NCI-H526 treated with DMSO at 0.1 percent for 48 hours (cell line): ENCODE results near the gene EPSTI1.
"Not testable (repeated sequence)": the region's sequence is repeated elsewhere in the genome, so short reads cannot be mapped to it uniquely, and the experiment has no call there.

Experiments used
- DNase-seq: peaks from one replicate; lab custom pipeline; 2025; lab: John Stamatoyannopoulos, UW

Gene EPSTI1

DNA sequence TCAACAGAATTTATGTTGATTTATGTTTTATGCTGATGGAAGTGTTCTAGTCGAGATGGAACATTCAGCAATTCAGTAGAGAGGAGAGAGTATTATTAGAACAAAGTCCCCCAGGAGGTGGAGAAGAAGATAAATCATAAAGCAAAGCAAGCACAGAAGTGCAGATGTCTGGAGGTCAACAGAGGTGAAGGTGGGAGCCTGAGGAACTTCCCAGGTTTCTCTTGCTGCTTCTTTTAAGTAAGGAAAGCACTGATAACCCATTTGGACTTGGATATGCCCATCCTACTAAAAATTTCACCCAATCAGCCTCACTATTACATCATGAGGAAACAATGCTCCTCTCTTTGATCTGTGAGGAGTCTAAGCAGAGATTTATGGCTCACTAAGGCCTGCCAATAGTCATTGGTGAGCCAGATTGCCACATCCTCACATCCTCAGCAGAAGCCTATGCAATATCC is 98.8 kb downstream of the EPSTI1 start:
- DNase-seq, result no peak

GRCh38 chr13:42892760-42893159 is 99.3 kb downstream of the EPSTI1 start:
- DNase-seq, result no peak

- no peak for DNase-seq
Measured at GRCh38 chr13:42891591-42891990, 100.5 kb downstream of the EPSTI1 start.

- no peak for DNase-seq
Measured at GRCh38 chr13:42885325-42885724, 106.7 kb downstream of the EPSTI1 start.

DNA sequence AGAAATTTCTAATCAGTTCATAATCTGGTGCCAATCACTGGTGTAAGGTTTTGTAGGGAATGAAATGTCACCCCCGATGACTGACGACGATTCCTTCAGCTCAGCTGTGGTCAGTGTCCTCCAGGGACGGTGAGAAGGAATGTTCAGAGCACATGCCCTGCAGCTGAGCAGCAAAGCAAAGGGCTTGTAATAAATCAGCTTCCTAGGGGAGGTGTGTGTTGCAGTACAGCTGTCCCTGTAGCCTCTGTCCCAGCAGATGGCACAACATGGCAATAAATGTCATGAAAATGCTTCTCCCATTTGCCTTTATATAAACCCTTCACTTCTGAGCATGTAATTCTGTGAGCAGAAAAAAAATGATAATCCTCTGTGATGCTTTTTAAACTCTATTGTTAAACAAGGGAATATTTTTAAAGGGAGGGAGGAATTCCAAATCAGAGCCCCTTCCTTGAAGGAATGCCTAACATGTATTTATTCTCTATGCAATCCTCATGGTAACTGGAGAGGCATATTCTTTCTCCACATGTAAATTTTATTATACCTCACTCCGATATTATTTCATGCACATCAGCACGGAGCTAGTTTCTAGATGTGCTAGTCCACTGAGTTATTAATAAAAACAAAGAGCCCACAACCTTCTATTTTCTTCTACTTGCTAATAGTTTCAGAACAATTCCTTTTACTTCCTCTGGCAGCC is 108.1 kb downstream of the EPSTI1 start:
- peak; percentile 77 for DNase-seq

GRCh38 chr13:42883142-42883541 is 108.9 kb downstream of the EPSTI1 start:
- no peak for DNase-seq

DNA sequence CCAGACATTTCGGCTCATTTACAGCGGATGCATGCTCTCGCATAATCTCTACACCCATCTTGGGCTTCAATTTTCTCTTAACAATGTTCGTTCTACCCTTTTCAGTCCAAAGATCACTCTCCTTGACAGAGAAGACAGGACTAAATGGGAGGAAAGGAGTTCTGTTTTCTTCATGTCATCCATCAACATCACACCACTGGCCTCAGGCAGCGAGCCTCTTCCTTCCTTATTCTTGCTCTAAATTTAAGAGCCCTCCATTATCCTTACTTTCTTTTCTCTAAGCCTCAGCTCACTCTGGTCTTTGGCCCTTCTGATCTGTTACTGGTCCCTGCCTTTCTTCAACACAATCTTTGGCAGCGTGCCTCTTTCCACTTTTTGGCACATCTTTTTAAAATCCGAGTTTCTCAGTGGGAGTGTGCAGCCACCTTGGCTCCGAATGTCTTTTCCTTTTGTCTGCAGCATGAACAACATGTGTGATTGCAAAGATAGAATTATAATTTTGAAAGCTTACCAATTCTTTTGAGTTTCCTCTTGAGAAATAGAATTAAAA is 111.9 kb downstream of the EPSTI1 start:
- DNase-seq, result no peak

DNA sequence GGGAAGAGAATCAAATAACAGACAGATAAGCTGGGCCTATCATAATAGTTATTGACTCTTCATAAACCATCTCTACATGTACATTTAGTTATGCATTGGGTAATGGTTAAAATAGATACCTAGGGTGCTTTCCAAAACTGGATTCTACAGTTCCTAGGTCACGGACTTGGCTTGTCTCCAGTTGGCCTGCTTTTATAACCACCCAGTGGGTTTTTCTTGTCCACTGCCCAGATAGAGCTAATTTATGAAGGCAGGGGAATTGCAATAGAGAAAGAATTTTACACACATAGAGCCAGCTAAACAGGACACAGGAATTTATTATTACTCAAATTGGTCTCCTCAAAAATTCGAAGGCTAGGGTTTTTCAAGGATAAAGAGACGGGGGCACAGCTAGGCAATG is 113.3 kb downstream of the EPSTI1 start:
- DNase-seq, result no peak

GRCh38 chr13:42876887-42877545 is 115.0 kb downstream of the EPSTI1 start:
- DNase-seq, result peak; percentile 15

GRCh38 chr13:42876270-42876714 is 115.7 kb downstream of the EPSTI1 start:
- DNase-seq, result no peak

DNA sequence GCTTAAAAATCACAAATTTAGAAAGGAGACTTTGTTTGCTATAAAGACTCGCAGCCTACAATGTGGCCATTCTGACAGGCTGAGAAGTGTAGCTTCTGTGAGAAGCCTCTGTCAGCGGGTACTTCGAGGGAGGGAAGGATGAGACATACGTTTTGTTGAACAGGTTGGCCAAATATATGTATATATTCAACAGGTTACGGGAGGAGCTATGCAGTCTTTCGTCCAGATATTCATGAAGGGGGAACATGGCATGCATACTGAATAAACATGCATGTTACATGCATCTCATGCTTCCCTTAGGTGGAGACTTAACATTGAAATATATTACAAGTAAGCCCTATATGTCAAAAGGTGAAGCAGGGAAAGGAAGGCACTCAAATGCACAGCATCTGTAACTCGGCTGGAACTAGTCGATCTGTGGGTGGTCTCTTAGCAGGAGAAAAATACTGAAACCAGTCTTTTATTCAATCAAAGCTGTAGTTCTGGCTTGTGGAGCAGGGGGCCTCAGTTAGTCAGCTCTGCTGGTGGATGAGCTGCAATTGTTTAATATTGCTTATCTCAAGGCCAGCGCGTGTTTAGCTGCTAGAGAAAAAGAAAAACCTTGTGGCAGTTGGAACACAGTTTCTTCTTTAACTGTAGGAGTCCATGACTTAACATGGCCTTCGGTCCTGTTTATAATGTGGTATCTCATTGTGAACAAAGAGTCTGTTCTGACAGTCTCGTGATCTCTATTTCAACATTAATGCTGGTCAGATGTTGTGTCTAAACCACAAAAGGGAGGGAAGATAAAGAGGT is 116.4 kb downstream of the EPSTI1 start:
- DNase-seq, result no peak

DNA sequence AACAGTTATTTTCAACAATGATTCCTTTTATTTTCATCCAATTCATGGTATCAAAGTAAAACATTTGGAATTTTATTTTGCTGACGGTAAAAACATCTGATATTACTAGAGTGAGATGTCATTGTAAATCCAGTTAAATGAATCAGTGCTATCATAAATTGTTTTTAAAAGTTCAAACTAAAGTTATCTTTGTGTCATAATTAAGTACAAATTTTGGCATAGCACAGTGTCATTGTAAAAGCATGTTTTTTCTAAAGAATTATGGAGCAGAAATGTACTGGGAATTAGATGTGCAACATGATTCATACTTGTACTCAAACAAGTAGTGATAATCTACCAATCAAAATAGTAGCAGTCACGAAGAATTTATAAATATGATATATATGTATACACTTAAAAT is 117.8 kb downstream of the EPSTI1 start:
- no peak for DNase-seq

DNA sequence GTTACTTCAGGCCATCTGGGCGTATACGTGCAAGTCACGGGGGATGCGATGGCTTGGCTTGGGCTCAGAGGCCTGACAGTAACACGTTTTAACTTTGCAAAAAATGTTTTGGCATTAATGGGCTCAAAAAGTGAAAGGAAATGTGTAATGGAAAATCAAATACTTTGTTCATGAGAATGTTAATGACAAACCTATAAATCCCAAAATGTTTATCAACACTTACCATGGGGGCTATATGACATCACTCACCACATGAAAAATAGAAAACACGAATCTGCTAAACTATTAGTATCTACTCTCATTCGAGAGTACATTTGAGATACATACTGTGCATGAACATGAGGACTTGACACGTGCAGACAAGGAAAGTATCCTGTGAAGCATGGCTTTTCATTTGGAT is 119.0 kb downstream of the EPSTI1 start:
- DNase-seq, result no peak

DNA sequence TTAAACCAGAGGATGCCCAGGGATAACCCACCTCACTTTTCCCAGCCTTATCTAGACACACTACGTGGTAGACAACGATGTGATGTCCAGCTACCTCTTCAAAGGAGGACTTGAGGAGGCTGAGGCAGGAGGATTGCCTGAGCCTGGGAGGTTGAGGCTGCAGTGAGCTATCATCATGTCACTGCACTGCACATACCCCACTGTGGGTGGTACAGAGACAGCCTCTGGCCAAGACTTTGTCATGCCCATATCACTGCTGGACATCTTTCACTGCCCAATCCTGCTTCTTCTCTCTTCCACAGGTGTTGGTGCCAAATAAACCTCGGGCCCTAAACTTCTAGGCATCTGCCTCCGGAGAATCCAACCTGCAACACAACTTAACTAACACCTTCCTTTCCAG is 124.8 kb downstream of the EPSTI1 start:
- DNase-seq, result no peak

DNA sequence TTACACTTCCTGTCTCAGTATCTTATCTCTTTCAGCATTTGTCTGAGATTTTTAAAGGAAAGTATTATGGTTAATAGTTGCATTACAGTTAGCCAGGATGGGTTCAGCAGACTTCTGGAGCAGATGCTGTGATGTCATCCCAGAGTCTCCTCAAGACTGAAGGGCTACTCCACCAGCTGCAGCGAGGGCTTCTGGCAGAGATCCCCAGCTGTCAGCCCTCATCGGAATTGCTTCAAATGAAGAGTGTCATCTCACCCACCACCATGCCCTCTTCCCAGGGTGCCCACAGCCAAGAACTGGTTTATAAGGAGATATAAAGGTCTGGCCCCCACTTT is 126.3 kb downstream of the EPSTI1 start:
- no peak for DNase-seq

DNA sequence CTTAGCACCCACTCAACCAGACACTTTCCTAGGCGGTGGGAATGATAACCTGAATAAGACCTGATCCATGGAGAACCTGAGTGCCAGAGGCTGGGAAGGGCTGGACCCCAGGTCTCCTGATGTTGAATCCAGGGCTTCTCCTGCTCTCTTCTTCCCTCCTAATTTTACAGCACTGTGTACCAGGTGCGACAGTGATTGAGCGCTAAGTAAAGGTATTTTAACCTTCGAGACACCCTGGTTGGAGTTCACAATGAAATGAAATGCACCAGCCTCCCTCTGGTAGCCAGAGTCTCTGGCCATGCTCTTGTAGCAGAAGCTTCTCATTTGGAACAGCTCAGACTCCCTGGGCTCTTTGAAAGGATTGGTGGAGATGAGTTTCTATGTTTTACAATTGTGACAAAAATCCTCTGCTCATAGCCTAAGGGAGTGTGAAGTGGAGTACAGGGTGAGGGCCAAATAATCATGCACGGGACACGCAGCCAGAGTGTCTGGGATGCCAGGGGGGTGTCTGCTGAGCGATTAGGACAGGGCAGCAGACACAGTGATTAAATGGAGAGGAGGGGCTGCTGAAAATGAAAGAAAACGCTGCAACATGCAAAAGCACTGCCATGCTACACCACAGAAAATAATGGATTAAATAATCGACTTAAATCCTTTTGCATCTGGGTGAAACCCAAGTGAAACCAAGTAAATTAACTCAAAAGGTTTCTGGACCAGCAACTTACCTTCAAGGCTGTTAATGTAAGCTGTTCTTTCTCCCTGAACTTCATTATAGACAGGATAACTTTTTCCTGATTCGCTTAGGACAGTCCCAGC is 126.9 kb downstream of the EPSTI1 start:
- no peak for DNase-seq

DNA sequence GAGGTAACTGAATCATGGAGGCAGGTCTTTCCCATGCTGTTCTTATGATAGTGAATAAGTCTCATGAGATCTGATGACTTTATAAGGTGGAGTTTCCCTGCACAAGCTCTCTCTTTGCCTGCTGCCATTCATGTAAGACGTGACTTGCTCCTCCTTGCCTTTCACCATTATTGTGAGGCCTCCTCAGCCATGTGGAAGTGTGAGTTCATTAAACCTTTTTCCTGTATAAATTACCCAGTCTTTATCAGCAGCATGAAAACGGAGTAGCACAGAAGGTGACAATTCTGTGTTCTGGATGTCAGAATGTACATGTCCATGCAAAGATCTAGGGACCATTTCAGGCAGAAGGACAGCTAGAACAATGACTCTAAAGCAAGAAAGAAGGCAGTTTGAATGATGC is 129.7 kb downstream of the EPSTI1 start:
- not testable (repeated sequence) for DNase-seq

DNA sequence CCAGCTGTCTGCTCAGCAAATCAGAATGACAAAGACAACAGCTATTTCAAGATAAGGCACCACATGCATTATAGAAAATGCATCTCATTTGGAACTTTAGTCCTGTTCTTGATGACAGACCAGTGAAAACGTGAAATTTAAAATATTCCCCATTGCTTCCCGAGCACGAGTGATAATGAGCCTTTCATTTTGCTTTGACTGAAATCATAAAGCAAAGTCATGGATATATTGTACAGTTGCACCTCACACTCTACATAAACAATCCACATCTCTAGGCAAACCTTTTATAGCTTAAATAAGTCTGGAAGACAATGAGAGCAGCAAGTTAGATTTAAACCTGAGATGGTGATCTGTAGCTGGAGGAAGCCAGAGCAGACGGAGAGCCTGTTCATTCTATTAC is 131.6 kb downstream of the EPSTI1 start:
- DNase-seq, result no peak

GRCh38 chr13:42859760-42860159 is 132.3 kb downstream of the EPSTI1 start:
- no peak for DNase-seq

GRCh38 chr13:42855410-42855809 is 136.6 kb downstream of the EPSTI1 start:
- DNase-seq, result no peak

DNA sequence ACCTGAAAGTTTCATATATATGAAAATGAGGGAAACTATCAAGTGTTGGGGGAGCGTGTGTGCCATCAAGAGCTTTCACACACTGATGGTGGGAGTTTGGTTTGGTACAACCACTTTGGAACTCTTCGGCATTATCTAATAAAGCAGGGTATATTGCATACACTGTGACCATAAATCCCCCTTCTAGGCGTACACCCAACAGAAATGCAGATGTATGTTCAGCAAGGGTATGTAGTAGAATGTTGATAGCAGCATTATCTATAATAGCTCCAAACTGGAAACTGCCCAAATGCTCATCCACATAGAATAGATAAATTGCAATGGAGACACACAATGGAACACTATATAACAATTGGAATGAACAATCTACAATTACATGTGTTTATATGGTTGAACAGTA is 139.9 kb downstream of the EPSTI1 start:
- DNase-seq, result no peak

- no peak for DNase-seq
Measured at GRCh38 chr13:42849200-42849599, 142.8 kb downstream of the EPSTI1 start.
